CD4-positive, alpha-beta T cell treated with Interleukin-21 for 1 hour (primary cell): ENCODE results near the gene CDH13.

ENCODE experiments used
- DNase-seq: peaks from one replicate; pipeline ENCODE4 v3.0.0-alpha.2; 2020

CDH13 gene

GRCh38 chr16:82793528-82794245 is 166.9 kb downstream of the CDH13 start:
- DNase-seq: no peak

- no peak for DNase-seq
Measured at GRCh38 chr16:82796047-82796446, 169.3 kb downstream of the CDH13 start.

GRCh38 chr16:82801361-82801760 is 174.6 kb downstream of the CDH13 start:
- no peak for DNase-seq

GRCh38 chr16:82805866-82806265 is 179.1 kb downstream of the CDH13 start:
- DNase-seq: no peak

GRCh38 chr16:82807311-82807710 is 180.5 kb downstream of the CDH13 start:
- DNase-seq: no peak

- DNase-seq: no peak
Measured at GRCh38 chr16:82808036-82808435, 181.3 kb downstream of the CDH13 start.

- DNase-seq: no peak
Measured at GRCh38 chr16:82810077-82810476, 183.3 kb downstream of the CDH13 start.

- no peak for DNase-seq
Measured at GRCh38 chr16:82814059-82814458, 187.3 kb downstream of the CDH13 start.

GRCh38 chr16:82819286-82819685 is 192.5 kb downstream of the CDH13 start:
- no peak for DNase-seq

- no peak for DNase-seq
Measured at GRCh38 chr16:82820855-82821254, 194.1 kb downstream of the CDH13 start.

GRCh38 chr16:82824408-82824807 is 197.6 kb downstream of the CDH13 start:
- no peak for DNase-seq

- no peak for DNase-seq
Measured at GRCh38 chr16:82829301-82829700, 202.5 kb downstream of the CDH13 start.

- DNase-seq: no peak
Measured at GRCh38 chr16:82830944-82831343, 204.2 kb downstream of the CDH13 start.

GRCh38 chr16:82832821-82833220 is 206.1 kb downstream of the CDH13 start:
- no peak for DNase-seq

- DNase-seq: no peak
Measured at GRCh38 chr16:82833378-82833993, 206.7 kb downstream of the CDH13 start.

- no peak for DNase-seq
Measured at GRCh38 chr16:82834151-82834815, 207.5 kb downstream of the CDH13 start.

GRCh38 chr16:82835487-82836155 is 208.9 kb downstream of the CDH13 start:
- no peak for DNase-seq

GRCh38 chr16:82841108-82841507 is 214.3 kb downstream of the CDH13 start:
- DNase-seq: no peak

- DNase-seq: no peak
Measured at GRCh38 chr16:82843606-82844271, 217.0 kb downstream of the CDH13 start.

- no peak for DNase-seq
Measured at GRCh38 chr16:82845116-82845515, 218.3 kb downstream of the CDH13 start.

GRCh38 chr16:82846806-82847205 is 220.0 kb downstream of the CDH13 start:
- no peak for DNase-seq

GRCh38 chr16:82848013-82848412 is 221.2 kb downstream of the CDH13 start:
- DNase-seq: no peak

- DNase-seq: no peak
Measured at GRCh38 chr16:82852388-82853008, 225.7 kb downstream of the CDH13 start.
